ENCODE results near the gene GALNT6.
A peak's percentile ranks its signal among the peaks of the same experiment; 100 is the strongest.

Gene GALNT6

GRCh38 chr12:51334764-51335163 is 56.4 kb downstream of the GALNT6 start:
- TF ChIP-seq CTCF (IDR thresholded peaks at IDR 0.05; ENCODE audit: extremely low read depth, insufficient read depth, missing control alignments), result no peak
- in situ Hi-C loops (cut with MboI; ENCODE audit: low pct_unique_long_range_greater_than_20kb, low sequenced_read_pairs, unreplicated experiment), result loop anchor here (25.0 kb wide), 3 partner anchors 272 to 822 kb away; partner anchors contain the start of gene DIP2B
- DNase-seq (ENCODE audit: low spot score), result no peak

GRCh38 chr12:51333536-51333935 is 57.7 kb downstream of the GALNT6 start:
- in situ Hi-C loops (cut with MboI; ENCODE audit: low pct_unique_long_range_greater_than_20kb, low sequenced_read_pairs, unreplicated experiment), result loop anchor here (25.0 kb wide), 3 partner anchors 271 to 821 kb away; partner anchors contain the start of gene DIP2B
- no peak for DNase-seq (ENCODE audit: low spot score)
- no peak for TF ChIP-seq CTCF (IDR thresholded peaks at IDR 0.05; ENCODE audit: extremely low read depth, insufficient read depth, missing control alignments)

GRCh38 chr12:51330186-51330585 is 61.0 kb downstream of the GALNT6 start:
- TF ChIP-seq CTCF (IDR thresholded peaks at IDR 0.05; ENCODE audit: extremely low read depth, insufficient read depth, missing control alignments), result no peak
- in situ Hi-C loops (cut with MboI; ENCODE audit: low pct_unique_long_range_greater_than_20kb, low sequenced_read_pairs, unreplicated experiment), result loop anchor here (25.0 kb wide), 3 partner anchors 268 to 818 kb away; partner anchors contain the start of gene DIP2B
- no peak for DNase-seq (ENCODE audit: low spot score)

GRCh38 chr12:51329742-51330141 is 61.5 kb downstream of the GALNT6 start:
- in situ Hi-C loops (cut with MboI; ENCODE audit: low pct_unique_long_range_greater_than_20kb, low sequenced_read_pairs, unreplicated experiment), result loop anchor here (25.0 kb wide), 3 partner anchors 267 to 817 kb away; partner anchors contain the start of gene DIP2B
- no peak for DNase-seq (ENCODE audit: low spot score)
- no peak for TF ChIP-seq CTCF (IDR thresholded peaks at IDR 0.05; ENCODE audit: extremely low read depth, insufficient read depth, missing control alignments)

GRCh38 chr12:51328587-51328986 is 62.6 kb downstream of the GALNT6 start:
- no peak for DNase-seq (ENCODE audit: low spot score)
- in situ Hi-C loops (cut with MboI; ENCODE audit: low pct_unique_long_range_greater_than_20kb, low sequenced_read_pairs, unreplicated experiment), result loop anchor here (25.0 kb wide), 3 partner anchors 266 to 816 kb away; partner anchors contain the start of gene DIP2B
- no peak for TF ChIP-seq CTCF (IDR thresholded peaks at IDR 0.05; ENCODE audit: extremely low read depth, insufficient read depth, missing control alignments)

GRCh38 chr12:51326698-51327439 is 64.3 kb downstream of the GALNT6 start:
- in situ Hi-C loops (cut with MboI; ENCODE audit: low pct_unique_long_range_greater_than_20kb, low sequenced_read_pairs, unreplicated experiment), result loop anchor here (25.0 kb wide), 3 partner anchors 265 to 815 kb away; partner anchors contain the start of gene DIP2B
- DNase-seq (ENCODE audit: low spot score), result peak; percentile 70
- no peak for TF ChIP-seq CTCF (IDR thresholded peaks at IDR 0.05; ENCODE audit: extremely low read depth, insufficient read depth, missing control alignments)
